ENCODE measurements around the gene VAT1.

DNA sequence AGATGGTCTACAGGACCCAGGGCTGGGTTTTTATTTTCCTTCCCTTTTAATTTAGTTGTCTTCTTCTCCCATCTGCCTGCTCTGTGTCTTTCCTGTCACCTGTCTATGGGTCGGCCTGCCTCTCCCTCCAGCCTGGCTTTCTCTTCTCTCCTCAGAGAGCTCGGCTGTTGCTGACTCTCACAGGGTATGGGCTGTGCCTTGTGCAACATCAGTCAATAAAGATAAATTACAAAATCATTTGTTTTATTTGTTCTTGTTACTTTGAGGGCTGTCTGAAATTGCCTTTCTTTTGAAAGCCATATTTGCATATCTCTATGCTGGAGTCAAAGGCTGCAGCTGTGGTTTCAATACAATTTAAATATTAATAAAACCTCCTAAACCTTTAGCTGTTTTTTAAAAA lies 18.5 kb upstream of the VAT1 start:
- TF ChIP-seq, protein P1, sequence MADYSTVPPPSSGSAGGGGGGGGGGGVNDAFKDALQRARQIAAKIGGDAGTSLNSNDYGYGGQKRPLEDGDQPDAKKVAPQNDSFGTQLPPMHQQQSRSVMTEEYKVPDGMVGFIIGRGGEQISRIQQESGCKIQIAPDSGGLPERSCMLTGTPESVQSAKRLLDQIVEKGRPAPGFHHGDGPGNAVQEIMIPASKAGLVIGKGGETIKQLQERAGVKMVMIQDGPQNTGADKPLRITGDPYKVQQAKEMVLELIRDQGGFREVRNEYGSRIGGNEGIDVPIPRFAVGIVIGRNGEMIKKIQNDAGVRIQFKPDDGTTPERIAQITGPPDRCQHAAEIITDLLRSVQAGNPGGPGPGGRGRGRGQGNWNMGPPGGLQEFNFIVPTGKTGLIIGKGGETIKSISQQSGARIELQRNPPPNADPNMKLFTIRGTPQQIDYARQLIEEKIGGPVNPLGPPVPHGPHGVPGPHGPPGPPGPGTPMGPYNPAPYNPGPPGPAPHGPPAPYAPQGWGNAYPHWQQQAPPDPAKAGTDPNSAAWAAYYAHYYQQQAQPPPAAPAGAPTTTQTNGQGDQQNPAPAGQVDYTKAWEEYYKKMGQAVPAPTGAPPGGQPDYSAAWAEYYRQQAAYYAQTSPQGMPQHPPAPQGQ (CRISPR knock-in tag; IDR thresholded peaks at IDR 0.05; ENCODE audit: borderline replicate concordance): no peak
- TF ChIP-seq, protein P2, sequence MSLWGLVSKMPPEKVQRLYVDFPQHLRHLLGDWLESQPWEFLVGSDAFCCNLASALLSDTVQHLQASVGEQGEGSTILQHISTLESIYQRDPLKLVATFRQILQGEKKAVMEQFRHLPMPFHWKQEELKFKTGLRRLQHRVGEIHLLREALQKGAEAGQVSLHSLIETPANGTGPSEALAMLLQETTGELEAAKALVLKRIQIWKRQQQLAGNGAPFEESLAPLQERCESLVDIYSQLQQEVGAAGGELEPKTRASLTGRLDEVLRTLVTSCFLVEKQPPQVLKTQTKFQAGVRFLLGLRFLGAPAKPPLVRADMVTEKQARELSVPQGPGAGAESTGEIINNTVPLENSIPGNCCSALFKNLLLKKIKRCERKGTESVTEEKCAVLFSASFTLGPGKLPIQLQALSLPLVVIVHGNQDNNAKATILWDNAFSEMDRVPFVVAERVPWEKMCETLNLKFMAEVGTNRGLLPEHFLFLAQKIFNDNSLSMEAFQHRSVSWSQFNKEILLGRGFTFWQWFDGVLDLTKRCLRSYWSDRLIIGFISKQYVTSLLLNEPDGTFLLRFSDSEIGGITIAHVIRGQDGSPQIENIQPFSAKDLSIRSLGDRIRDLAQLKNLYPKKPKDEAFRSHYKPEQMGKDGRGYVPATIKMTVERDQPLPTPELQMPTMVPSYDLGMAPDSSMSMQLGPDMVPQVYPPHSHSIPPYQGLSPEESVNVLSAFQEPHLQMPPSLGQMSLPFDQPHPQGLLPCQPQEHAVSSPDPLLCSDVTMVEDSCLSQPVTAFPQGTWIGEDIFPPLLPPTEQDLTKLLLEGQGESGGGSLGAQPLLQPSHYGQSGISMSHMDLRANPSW (CRISPR knock-in tag; IDR thresholded peaks at IDR 0.05; ENCODE audit: borderline replicate concordance): no peak
- TF ChIP-seq, protein P3, sequence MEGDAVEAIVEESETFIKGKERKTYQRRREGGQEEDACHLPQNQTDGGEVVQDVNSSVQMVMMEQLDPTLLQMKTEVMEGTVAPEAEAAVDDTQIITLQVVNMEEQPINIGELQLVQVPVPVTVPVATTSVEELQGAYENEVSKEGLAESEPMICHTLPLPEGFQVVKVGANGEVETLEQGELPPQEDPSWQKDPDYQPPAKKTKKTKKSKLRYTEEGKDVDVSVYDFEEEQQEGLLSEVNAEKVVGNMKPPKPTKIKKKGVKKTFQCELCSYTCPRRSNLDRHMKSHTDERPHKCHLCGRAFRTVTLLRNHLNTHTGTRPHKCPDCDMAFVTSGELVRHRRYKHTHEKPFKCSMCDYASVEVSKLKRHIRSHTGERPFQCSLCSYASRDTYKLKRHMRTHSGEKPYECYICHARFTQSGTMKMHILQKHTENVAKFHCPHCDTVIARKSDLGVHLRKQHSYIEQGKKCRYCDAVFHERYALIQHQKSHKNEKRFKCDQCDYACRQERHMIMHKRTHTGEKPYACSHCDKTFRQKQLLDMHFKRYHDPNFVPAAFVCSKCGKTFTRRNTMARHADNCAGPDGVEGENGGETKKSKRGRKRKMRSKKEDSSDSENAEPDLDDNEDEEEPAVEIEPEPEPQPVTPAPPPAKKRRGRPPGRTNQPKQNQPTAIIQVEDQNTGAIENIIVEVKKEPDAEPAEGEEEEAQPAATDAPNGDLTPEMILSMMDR (CRISPR knock-in tag; IDR thresholded peaks at IDR 0.05): no peak
- TF ChIP-seq NFATC3 (CRISPR knock-in tag; IDR thresholded peaks at IDR 0.05): no peak
- TF ChIP-seq POLR2A (IDR thresholded peaks at IDR 0.05; ENCODE audit: insufficient read depth in 1 of 2, low read depth in 2 of 2, low read length in 2 of 2): no peak
- no peak for TF ChIP-seq ZNF772 (CRISPR knock-in tag; IDR thresholded peaks at IDR 0.05)
- TF ChIP-seq ZNF24 (IDR thresholded peaks at IDR 0.05): no peak
- no peak for TF ChIP-seq SIN3A (IDR thresholded peaks at IDR 0.05; ENCODE audit: borderline replicate concordance, low read depth, low read length)
